Coronary artery (tissue), 2 donors: Measurements from ENCODE around the gene POLH.
A peak's percentile ranks its signal among the peaks of the same experiment; 100 is the strongest.

Experiments
- DNase-seq: peaks from one replicate; pipeline ENCODE4 v3.0.0-alpha.2; 2017; ENCODE audit warnings: low spot score
- H3K27ac ChIP-seq, 2 donors: fragments of 200-600 bp; sonication (generic); one replicate each; pipeline ENCODE4 v1.5.1; 2016 to 2019
- H3K4me3 ChIP-seq: fragments of 200-600 bp; sonication (generic); 2 replicates; pipeline ENCODE4 v1.5.1; 2016; ENCODE audit warnings: mild to moderate bottlenecking, moderate library complexity
- TF ChIP-seq, protein P1 (sequence below): fragments of 200-600 bp; sonication (generic); IDR thresholded peaks from one replicate; pipeline ENCODE4 v1.5.1; 2019; ENCODE audit warnings: antibody characterized with exemption

Gene POLH

DNA sequence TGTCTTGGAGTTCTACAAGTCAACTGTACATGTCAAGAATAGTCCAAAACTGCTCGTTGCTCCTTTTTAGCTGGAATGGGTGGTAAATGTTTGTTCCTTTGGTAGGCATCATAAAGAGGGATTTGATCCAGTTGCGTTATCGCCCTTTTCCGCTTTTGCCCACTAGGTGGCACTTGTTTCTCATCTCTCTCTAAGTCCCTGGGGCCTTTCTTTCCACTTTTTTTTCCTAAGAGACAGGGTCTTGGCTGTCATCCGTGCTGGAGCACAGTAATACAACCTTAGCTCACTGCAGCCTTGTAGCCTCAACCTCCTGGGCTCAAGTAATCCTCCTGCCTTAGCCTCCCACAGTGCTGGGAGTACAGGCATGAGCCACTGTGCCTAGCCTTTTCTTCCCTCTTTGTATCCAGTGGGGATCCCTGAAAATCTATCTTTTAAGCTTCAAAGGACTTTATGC lies 32.4 kb downstream of the POLH start:
- TF ChIP-seq, protein P1, sequence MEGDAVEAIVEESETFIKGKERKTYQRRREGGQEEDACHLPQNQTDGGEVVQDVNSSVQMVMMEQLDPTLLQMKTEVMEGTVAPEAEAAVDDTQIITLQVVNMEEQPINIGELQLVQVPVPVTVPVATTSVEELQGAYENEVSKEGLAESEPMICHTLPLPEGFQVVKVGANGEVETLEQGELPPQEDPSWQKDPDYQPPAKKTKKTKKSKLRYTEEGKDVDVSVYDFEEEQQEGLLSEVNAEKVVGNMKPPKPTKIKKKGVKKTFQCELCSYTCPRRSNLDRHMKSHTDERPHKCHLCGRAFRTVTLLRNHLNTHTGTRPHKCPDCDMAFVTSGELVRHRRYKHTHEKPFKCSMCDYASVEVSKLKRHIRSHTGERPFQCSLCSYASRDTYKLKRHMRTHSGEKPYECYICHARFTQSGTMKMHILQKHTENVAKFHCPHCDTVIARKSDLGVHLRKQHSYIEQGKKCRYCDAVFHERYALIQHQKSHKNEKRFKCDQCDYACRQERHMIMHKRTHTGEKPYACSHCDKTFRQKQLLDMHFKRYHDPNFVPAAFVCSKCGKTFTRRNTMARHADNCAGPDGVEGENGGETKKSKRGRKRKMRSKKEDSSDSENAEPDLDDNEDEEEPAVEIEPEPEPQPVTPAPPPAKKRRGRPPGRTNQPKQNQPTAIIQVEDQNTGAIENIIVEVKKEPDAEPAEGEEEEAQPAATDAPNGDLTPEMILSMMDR: peak; percentile 57
- DNase-seq: no peak
- no peak overlapping the region for H3K4me3 ChIP-seq
- H3K27ac ChIP-seq: no peak overlapping the region

DNA sequence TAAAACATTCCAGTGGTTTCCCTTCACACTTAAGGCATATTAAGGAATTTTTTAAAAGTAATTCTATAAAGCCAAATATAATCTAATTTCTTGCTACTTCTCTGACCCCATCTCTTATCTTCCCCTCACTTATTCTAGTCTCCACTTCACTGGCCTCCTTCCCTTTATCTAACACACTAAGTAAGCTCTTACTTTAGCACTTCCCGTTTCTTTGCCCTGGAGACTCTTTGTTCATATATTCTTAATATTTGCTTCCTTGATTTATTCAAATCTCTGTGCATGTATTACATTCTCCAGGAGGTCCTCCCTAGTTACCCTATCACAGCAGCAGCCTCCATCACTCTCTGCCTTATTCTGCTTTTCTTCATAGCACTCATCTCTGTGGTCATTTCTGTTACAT lies 32.8 kb downstream of the POLH start:
- H3K27ac ChIP-seq: no peak overlapping the region
- no peak for DNase-seq
- TF ChIP-seq, protein P1: no peak

DNA sequence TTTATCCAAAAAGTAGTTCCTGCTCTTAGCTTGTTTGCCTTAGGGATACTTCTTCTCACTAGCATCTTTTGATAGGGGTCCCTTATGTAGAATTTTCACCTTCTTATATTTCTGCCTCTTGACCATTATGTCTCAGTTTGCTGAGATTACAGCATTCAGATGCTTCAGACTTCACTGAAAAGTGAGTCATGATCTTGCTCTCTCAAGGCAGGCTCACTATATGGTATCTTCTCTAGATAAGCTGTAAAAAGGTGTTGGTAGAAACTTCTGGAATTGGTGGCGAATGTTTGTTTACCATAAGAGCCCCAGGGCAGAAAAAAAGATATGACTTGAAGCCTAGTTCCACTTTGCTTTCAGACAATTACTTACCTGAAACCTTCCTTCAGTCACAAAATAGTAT lies 33.4 kb downstream of the POLH start:
- no peak overlapping the region for H3K27ac ChIP-seq
- TF ChIP-seq, protein P1: no peak

More for the DNA sequence above, 32.8 kb downstream of the POLH start:
- H3K4me3 ChIP-seq: no peak overlapping the region

DNA sequence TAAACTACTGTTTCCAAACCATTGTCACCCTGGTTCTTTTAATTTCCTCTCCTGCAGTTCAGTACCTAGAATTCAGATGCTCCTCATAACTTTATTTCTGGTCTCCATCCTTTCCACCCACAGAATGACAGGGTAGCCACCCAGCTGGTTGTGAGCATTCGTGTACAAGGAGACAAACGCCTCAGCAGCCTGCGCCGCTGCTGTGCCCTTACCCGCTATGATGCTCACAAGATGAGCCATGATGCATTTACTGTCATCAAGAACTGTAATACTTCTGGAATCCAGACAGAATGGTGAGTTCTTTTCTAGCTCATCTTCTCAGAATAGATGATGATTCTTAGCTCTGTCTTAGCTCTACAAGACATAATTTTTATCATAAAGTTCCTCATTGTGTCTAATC lies 34.4 kb downstream of the POLH start:
- Histone ChIP-seq H3K4me3 (no peak overlapping the region), H3K27ac (no peak overlapping the region)
- TF ChIP-seq, protein P1: no peak
- no peak for DNase-seq

More for the DNA sequence above, 33.4 kb downstream of the POLH start:
- DNase-seq: no peak
- no peak overlapping the region for H3K4me3 ChIP-seq

DNA sequence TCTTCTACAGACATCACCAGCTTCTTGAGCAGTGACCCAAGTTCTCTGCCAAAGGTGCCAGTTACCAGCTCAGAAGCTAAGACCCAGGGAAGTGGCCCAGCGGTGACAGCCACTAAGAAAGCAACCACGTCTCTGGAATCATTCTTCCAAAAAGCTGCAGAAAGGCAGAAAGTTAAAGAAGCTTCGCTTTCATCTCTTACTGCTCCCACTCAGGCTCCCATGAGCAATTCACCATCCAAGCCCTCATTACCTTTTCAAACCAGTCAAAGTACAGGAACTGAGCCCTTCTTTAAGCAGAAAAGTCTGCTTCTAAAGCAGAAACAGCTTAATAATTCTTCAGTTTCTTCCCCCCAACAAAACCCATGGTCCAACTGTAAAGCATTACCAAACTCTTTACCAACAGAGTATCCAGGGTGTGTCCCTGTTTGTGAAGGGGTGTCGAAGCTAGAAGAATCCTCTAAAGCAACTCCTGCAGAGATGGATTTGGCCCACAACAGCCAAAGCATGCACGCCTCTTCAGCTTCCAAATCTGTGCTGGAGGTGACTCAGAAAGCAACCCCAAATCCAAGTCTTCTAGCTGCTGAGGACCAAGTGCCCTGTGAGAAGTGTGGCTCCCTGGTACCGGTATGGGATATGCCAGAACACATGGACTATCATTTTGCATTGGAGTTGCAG lies 37.9 kb downstream of the POLH start:
- Histone ChIP-seq H3K27ac (no peak overlapping the region), H3K4me3 (no peak overlapping the region)
- TF ChIP-seq, protein P1: no peak
- DNase-seq: peak; percentile 24

DNA sequence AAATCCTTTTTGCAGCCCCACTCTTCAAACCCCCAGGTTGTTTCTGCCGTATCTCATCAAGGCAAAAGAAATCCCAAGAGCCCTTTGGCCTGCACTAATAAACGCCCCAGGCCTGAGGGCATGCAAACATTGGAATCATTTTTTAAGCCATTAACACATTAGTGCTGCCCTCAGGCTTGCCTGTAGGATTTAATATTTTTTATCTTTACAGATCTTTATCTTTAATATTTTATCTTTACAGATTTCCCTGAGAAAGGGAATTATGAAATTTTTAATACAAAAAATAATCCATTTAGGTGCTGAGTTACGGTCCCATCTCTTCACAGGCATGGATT lies 38.4 kb downstream of the POLH start:
- no peak for DNase-seq
- no peak overlapping the region for H3K4me3 ChIP-seq
- no peak overlapping the region for H3K27ac ChIP-seq
- TF ChIP-seq, protein P1: no peak

DNA sequence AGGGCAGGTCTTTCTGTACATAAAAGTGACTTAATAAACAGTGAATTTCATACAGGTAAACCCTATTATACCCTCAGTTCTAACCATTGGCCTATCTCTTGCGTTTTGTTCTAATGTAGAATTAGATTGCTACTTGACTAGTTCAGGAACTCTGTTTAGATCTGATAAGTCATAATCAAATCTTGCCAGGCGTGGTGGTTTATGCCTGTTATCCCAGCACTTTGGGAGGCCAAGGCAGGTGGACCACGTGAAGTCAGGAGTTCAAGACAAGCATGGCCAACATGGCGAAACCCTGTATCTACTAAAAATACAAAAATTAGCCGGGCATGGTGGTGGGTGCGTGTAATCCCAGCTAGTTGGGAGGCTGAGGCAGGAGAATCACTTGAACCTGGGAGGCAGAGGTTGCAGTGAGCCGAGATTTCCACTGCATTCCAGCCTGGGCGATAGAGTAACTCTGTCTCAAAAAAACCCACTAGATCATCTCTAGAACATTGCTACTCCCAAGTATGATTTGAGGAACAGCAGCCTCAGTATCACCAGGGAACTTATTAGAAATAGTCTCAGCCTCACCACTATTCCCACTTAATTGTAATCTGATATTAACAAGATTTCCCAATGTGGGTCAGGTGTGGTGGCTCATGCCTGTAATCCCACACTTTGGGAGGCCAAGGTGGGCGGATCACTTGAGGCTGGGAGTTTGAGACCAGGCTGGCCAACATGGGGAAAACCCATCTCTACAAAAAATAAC lies 40.9 kb downstream of the POLH start:
- TF ChIP-seq, protein P1: no peak
- peak; percentile 21 for DNase-seq
- Histone ChIP-seq H3K27ac (no peak overlapping the region), H3K4me3 (no peak overlapping the region)
